WTC11 (cell line): ENCODE measurements around the gene CT47B1. TPM values are rescaled to one million over a fixed set of nuclear protein-coding genes. Genes with fewer than 3 reads are reported as not detected.

ENCODE experiments used
- ATF6 ChIP-seq: sonication (generic); formaldehyde crosslinking; IDR thresholded peaks from 2 replicates; pipeline ENCODE4 v1.8.1; 2023; ENCODE audit warnings: mild to moderate bottlenecking, missing genetic modification reagents
- PREB ChIP-seq: sonication (generic); formaldehyde crosslinking; IDR thresholded peaks from 2 replicates; pipeline ENCODE4 v1.8.1; 2022; ENCODE audit warnings: mild to moderate bottlenecking, missing genetic modification reagents, moderate library complexity, borderline replicate concordance
- SP1 ChIP-seq: sonication (generic); formaldehyde crosslinking; conservative IDR thresholded peaks from 2 replicates; pipeline ENCODE4 v1.8.1; 2022; ENCODE audit warnings: missing genetic modification reagents
- ZNF512 ChIP-seq: sonication (generic); formaldehyde crosslinking; IDR thresholded peaks from 2 replicates; pipeline ENCODE4 v1.8.1; 2022; ENCODE audit warnings: missing genetic modification reagents, borderline replicate concordance
- total RNA-seq: library from RNA; stranded (reverse); gene quantifications from 3 replicates; pipeline ENCODE4 v1.2.3, GENCODE V29; 2021

Gene CT47B1
- total RNA-seq, 1 experiment from 2014 or later, result not detected

GRCh38 chrX:120823556-120823955 is 52.1 kb downstream of the CT47B1 start (continued):
- TF ChIP-seq PREB (no peak), SP1 (CRISPR knock-in tag) (no peak), ZNF512 (no peak), ATF6 (CRISPR knock-in tag) (no peak)
- TF ChIP-seq, all 79 proteins: peak for 0

Other genes with a start within 250 kb of the CT47B1 start
- 12.9 to 17.0 TPM (median 15.5 TPM) in 3 replicates for gene C1GALT1C1, start 245.8 kb downstream of the CT47B1 start, total RNA-seq
- gene CT47A11, start 61.3 kb upstream of the CT47B1 start, total RNA-seq, result not detected in 3 replicates
- gene CT47A10, start 66.2 kb upstream of the CT47B1 start, total RNA-seq, result not detected in 3 replicates
- gene CT47A9, start 71.0 kb upstream of the CT47B1 start, total RNA-seq, result not detected in 3 replicates
- gene CT47A8, start 75.9 kb upstream of the CT47B1 start, total RNA-seq, result not detected in 3 replicates
- gene CT47A7, start 80.7 kb upstream of the CT47B1 start, total RNA-seq, result not detected in 3 replicates
- gene CT47A6, start 85.6 kb upstream of the CT47B1 start, total RNA-seq, result not detected in 3 replicates
- not detected in 3 replicates for gene CT47A5, start 90.5 kb upstream of the CT47B1 start, total RNA-seq
- not detected in 3 replicates for gene CT47A4, start 95.3 kb upstream of the CT47B1 start, total RNA-seq
- gene CT47A3, start 100.2 kb upstream of the CT47B1 start, total RNA-seq, result not detected in 3 replicates
- gene CT47A2, start 105.1 kb upstream of the CT47B1 start, total RNA-seq, result not detected in 3 replicates
- not detected in 3 replicates for gene CT47A1, start 109.9 kb upstream of the CT47B1 start, total RNA-seq
- 0.57 to 1.4 TPM (median 1.2 TPM) in 3 replicates for gene GLUD2, start 171.7 kb upstream of the CT47B1 start, total RNA-seq